Heart left ventricle (tissue), 13 donors: ENCODE measurements around the gene FAXC.

Source experiments
- CTCF ChIP-seq, 12 donors: fragments of 200-600 bp; sonication (generic) in 4 of 12; IDR thresholded peaks; one replicate each; pipeline versions ENCODE4 v1.5.0 to v1.8.0; 2018 to 2022; ENCODE audit warnings: antibody characterized with exemption in 12 of 12, mild to moderate bottlenecking in 5 of 12
- POLR2A ChIP-seq, 2 donors: fragments of 450-650 bp; IDR thresholded peaks; one replicate each; pipeline ENCODE4 v1.6.1; 2017; ENCODE audit warnings: antibody characterized with exemption in 2 of 2, mild to moderate bottlenecking in 2 of 2, moderate library complexity in 2 of 2
- donor health status: ischemic (EF 13 %, LVEDD 7.1; RV severe dilation, severe dysfunction).
- donor health status: DM: no; HTN: yes; CAD: no.
- donor health status: DM: no; HTN: no; CAD: no.
- donor health status: ischemic (EF 25% LVEDD 6.9; RV normal size, moderate dysfunction).
- donor health status: ischemic (EF 25% LVEDD 5.7; RV mildly dilated, moderate dysfunction).
- donor health status: ischemic (EF 35%, LVEDD 5.7; RV mildly dilated, moderate dysfunction).
- donor health status: nonischemic (EF 11% LVEDD 7.7; RV severe dilation, severe dysfunction).
- donor health status: DM: yes; HTN: yes; CAD: no.
- donor health status: PGD.
- donor health status: ischemic (EF 29% LVEDD 5.4; RV normal size, mild dysfunction).
- donor health status: nonischemic (EF 23%, LVEDD 6.1; RV moderate dilation, normal function).

GRCh38 chr6:99347804-99348203, 1.7 kb downstream of the FAXC start:
- TF ChIP-seq CTCF (IDR thresholded peaks at IDR 0.05) (no peak), POLR2A (IDR thresholded peaks at IDR 0.05) (no peak)
